ENCODE data around the gene PHF21A.

PHF21A gene

DNA sequence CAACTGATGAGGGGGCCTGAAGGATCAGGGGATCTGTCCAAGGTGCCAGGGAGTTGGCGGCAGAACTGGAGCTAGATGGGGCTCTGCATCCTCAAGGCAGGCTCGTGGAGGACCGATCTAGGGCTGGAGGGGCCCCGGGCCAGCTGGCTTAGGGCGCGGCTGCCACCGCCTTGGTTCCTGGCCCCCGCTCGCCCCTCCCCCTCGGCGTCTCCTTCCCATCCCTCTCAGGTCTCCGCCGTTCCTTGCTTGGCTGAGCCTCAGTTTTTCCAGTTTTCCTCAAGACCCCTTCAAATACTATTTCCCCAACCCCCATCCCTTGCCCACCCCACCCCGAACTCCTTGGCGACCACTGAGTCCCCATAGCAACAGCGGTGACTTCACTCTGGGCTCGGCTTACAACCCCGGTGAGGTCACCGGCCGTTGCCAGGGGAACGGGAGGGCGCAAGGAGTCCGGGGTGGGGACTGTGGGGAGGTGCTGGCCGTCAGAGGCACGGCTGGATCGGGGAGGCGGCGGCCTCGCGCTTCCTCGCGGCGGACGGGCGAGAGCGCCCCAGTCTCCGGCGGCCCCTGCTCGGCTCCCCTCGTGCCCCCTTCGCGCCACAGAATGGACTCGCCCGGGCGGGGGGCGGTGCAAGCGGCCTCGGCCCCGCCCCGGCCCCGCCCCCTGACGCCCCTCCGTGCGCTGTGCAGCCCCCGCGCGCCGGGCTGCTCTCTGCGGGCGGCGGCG is 221.6 kb downstream of the PHF21A start:
- no peaks in the 10 kb centered on the region for H3K9me2 ChIP-seq (replicated peaks; ENCODE audit: low read depth, low read length)
- no peaks in the 10 kb centered on the region for H3K27me3 ChIP-seq (ENCODE audit: insufficient read depth, low read length, poor library complexity, severe bottlenecking)
- no peaks in the 10 kb centered on the region for H4K20me1 ChIP-seq (ENCODE audit: insufficient read depth, low read length, poor library complexity, severe bottlenecking)
- no peaks in the 10 kb centered on the region for H3K36me3 ChIP-seq (ENCODE audit: insufficient read depth, low read length)
- no peaks in the 10 kb centered on the region for H3K9me3 ChIP-seq (ENCODE audit: insufficient read depth, low read depth, low read length)
- H3K4me1 ChIP-seq (ENCODE audit: insufficient read depth, low read length, poor library complexity, severe bottlenecking), result peaks cover 4% of the 10 kb centered on the region
- H3K4me2 ChIP-seq (ENCODE audit: low read depth, low read length, poor library complexity, severe bottlenecking), result no peak overlapping the region
- no peaks in the 10 kb centered on the region for H3F3A ChIP-seq (ENCODE audit: low read depth)
- no peaks in the 10 kb centered on the region for H3K79me2 ChIP-seq (ENCODE audit: insufficient read depth, low read length)
- H2AFZ ChIP-seq (ENCODE audit: low read length), result no peak overlapping the region
- H3K9ac ChIP-seq (ENCODE audit: low read depth, low read length, poor library complexity, severe bottlenecking), result no peak overlapping the region
- no peak for TF ChIP-seq EZH2phosphoT487 (IDR thresholded peaks at IDR 0.05; ENCODE audit: borderline replicate concordance)
- TF ChIP-seq, protein P1, sequence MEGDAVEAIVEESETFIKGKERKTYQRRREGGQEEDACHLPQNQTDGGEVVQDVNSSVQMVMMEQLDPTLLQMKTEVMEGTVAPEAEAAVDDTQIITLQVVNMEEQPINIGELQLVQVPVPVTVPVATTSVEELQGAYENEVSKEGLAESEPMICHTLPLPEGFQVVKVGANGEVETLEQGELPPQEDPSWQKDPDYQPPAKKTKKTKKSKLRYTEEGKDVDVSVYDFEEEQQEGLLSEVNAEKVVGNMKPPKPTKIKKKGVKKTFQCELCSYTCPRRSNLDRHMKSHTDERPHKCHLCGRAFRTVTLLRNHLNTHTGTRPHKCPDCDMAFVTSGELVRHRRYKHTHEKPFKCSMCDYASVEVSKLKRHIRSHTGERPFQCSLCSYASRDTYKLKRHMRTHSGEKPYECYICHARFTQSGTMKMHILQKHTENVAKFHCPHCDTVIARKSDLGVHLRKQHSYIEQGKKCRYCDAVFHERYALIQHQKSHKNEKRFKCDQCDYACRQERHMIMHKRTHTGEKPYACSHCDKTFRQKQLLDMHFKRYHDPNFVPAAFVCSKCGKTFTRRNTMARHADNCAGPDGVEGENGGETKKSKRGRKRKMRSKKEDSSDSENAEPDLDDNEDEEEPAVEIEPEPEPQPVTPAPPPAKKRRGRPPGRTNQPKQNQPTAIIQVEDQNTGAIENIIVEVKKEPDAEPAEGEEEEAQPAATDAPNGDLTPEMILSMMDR (conservative IDR thresholded peaks at IDR 0.05; ENCODE audit: low read length), result no peak
- H3K4me3 ChIP-seq (ENCODE audit: low read length, poor library complexity, severe bottlenecking), result no peak overlapping the region

GRCh38 chr11:45899086-45899447 is 222.2 kb downstream of the PHF21A start:
- no peaks in the 10 kb centered on the region for H3F3A ChIP-seq (ENCODE audit: low read depth)
- no peak overlapping the region for H3K4me3 ChIP-seq (ENCODE audit: low read length, poor library complexity, severe bottlenecking)
- H4K20me1 ChIP-seq (ENCODE audit: insufficient read depth, low read length, poor library complexity, severe bottlenecking), result no peaks in the 10 kb centered on the region
- H3K9me3 ChIP-seq (ENCODE audit: insufficient read depth, low read depth, low read length), result no peaks in the 10 kb centered on the region
- H2AFZ ChIP-seq (ENCODE audit: low read length), result no peak overlapping the region
- H3K9me2 ChIP-seq (replicated peaks; ENCODE audit: low read depth, low read length), result no peaks in the 10 kb centered on the region
- H3K36me3 ChIP-seq (ENCODE audit: insufficient read depth, low read length), result no peaks in the 10 kb centered on the region
- TF ChIP-seq, protein P1 (conservative IDR thresholded peaks at IDR 0.05; ENCODE audit: low read length), result no peak
- TF ChIP-seq EZH2phosphoT487 (IDR thresholded peaks at IDR 0.05; ENCODE audit: borderline replicate concordance), result no peak
- no peaks in the 10 kb centered on the region for H3K79me2 ChIP-seq (ENCODE audit: insufficient read depth, low read length)
- H3K4me2 ChIP-seq (ENCODE audit: low read depth, low read length, poor library complexity, severe bottlenecking), result no peak overlapping the region
- no peak overlapping the region for H3K9ac ChIP-seq (ENCODE audit: low read depth, low read length, poor library complexity, severe bottlenecking)
- H3K4me1 ChIP-seq (ENCODE audit: insufficient read depth, low read length, poor library complexity, severe bottlenecking), result peaks cover 4% of the 10 kb centered on the region
- H3K27me3 ChIP-seq (ENCODE audit: insufficient read depth, low read length, poor library complexity, severe bottlenecking), result no peaks in the 10 kb centered on the region

DNA sequence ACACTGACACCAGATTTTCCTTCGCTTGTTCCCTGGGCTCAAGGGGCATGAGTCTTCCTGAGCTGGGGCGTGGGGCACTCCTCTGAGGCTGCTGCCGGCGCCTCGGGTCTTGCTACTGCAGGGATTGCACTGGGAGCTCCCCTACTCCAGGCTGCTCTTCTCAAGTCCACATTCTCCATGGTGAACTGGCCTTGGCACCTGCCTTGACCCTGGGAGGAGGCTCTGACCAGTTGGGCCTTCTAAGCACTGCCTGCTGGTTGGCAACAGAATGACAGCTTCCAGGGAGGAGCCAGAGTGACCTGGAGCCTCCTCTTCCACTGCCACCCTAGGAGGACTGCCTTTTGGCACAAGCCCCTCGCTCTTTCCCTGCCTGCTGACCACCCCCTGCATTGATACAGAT is 223.7 kb downstream of the PHF21A start:
- no peaks in the 10 kb centered on the region for H3K79me2 ChIP-seq (ENCODE audit: insufficient read depth, low read length)
- no peaks in the 10 kb centered on the region for H3K36me3 ChIP-seq (ENCODE audit: insufficient read depth, low read length)
- H3K4me2 ChIP-seq (ENCODE audit: low read depth, low read length, poor library complexity, severe bottlenecking), result no peak overlapping the region
- H3K9ac ChIP-seq (ENCODE audit: low read depth, low read length, poor library complexity, severe bottlenecking), result no peak overlapping the region
- no peaks in the 10 kb centered on the region for H3F3A ChIP-seq (ENCODE audit: low read depth)
- TF ChIP-seq EZH2phosphoT487 (IDR thresholded peaks at IDR 0.05; ENCODE audit: borderline replicate concordance), result no peak
- TF ChIP-seq, protein P1 (conservative IDR thresholded peaks at IDR 0.05; ENCODE audit: low read length), result no peak
- no peak overlapping the region for H3K4me3 ChIP-seq (ENCODE audit: low read length, poor library complexity, severe bottlenecking)
- H3K9me3 ChIP-seq (ENCODE audit: insufficient read depth, low read depth, low read length), result no peaks in the 10 kb centered on the region
- no peaks in the 10 kb centered on the region for H3K9me2 ChIP-seq (replicated peaks; ENCODE audit: low read depth, low read length)
- no peak overlapping the region for H2AFZ ChIP-seq (ENCODE audit: low read length)
- no peaks in the 10 kb centered on the region for H4K20me1 ChIP-seq (ENCODE audit: insufficient read depth, low read length, poor library complexity, severe bottlenecking)
- peaks cover 4% of the 10 kb centered on the region for H3K4me1 ChIP-seq (ENCODE audit: insufficient read depth, low read length, poor library complexity, severe bottlenecking)
- H3K27me3 ChIP-seq (ENCODE audit: insufficient read depth, low read length, poor library complexity, severe bottlenecking), result no peaks in the 10 kb centered on the region
